NCI-H82 treated with DMSO at 0.1 percent for 48 hours (cell line): ENCODE data around the gene ZDBF2.
"Not testable (repeated sequence)": the region's sequence is repeated elsewhere in the genome, so short reads cannot be mapped to it uniquely, and the experiment has no call there.

Experiments
- DNase-seq: peaks from one replicate; lab custom pipeline; 2025; ENCODE audit not compliant: unreplicated experiment; lab: John Stamatoyannopoulos, UW

Gene ZDBF2

GRCh38 chr2:206274434-206275311 is at the start of gene ZDBF2:
TSS of gene ZDBF2 (plus strand) at chr2:206274663. CDS start at chr2:206281850, 7,187 bp downstream.
- peak; percentile 30 for DNase-seq

GRCh38 chr2:206225435-206226232 is 48.8 kb upstream of the ZDBF2 start:
- DNase-seq = no peak

GRCh38 chr2:206228636-206229035 is 45.8 kb upstream of the ZDBF2 start:
- DNase-seq = not testable (repeated sequence)

GRCh38 chr2:206229642-206230041 is 44.8 kb upstream of the ZDBF2 start:
- no peak for DNase-seq

- peak; percentile 30 for DNase-seq
Observed at GRCh38 chr2:206230060-206230762, 44.3 kb upstream of the ZDBF2 start.

GRCh38 chr2:206231669-206232286 is 42.7 kb upstream of the ZDBF2 start:
- DNase-seq = no peak

GRCh38 chr2:206232287-206233035 is 42.0 kb upstream of the ZDBF2 start:
- no peak for DNase-seq

- no peak for DNase-seq
Observed at GRCh38 chr2:206239157-206239556, 35.3 kb upstream of the ZDBF2 start.

- DNase-seq = no peak
Observed at GRCh38 chr2:206240327-206240726, 34.1 kb upstream of the ZDBF2 start.

- no peak for DNase-seq
Observed at GRCh38 chr2:206241736-206242135, 32.7 kb upstream of the ZDBF2 start.

- no peak for DNase-seq
Observed at GRCh38 chr2:206245265-206245672, 29.2 kb upstream of the ZDBF2 start.

GRCh38 chr2:206250041-206250897 is 24.2 kb upstream of the ZDBF2 start:
- DNase-seq = no peak

GRCh38 chr2:206253125-206253776 is 21.2 kb upstream of the ZDBF2 start:
- no peak for DNase-seq

GRCh38 chr2:206253777-206254166 is 20.7 kb upstream of the ZDBF2 start:
- no peak for DNase-seq

- no peak for DNase-seq
Observed at GRCh38 chr2:206255003-206255402, 19.5 kb upstream of the ZDBF2 start.

GRCh38 chr2:206256706-206257205 is 17.7 kb upstream of the ZDBF2 start:
- no peak for DNase-seq

- no peak for DNase-seq
Observed at GRCh38 chr2:206257350-206257749, 17.1 kb upstream of the ZDBF2 start.

- DNase-seq = no peak
Observed at GRCh38 chr2:206257861-206258260, 16.6 kb upstream of the ZDBF2 start.

- DNase-seq = not testable (repeated sequence)
Observed at GRCh38 chr2:206258615-206259014, 15.8 kb upstream of the ZDBF2 start.
